H9 (cell line): ENCODE measurements around the gene NRXN3. TPM values are rescaled to one million over a fixed set of nuclear protein-coding genes. Genes with fewer than 3 reads are reported as not detected.
"Not testable (repeated sequence)": the region's sequence is repeated elsewhere in the genome, so short reads cannot be mapped to it uniquely, and the experiment has no call there.

ENCODE experiments used
- DNase-seq: peaks from one replicate; pipeline ENCODE4 v3.0.0-alpha.2; 2017
- H2AFZ ChIP-seq: one replicate; pipeline ENCODE4 v1.6.1; 2013; ENCODE audit warnings: mild to moderate bottlenecking, low read length, control low read depth, moderate library complexity
- H2AK5ac ChIP-seq: 2 replicates; pipeline ENCODE4 v1.6.1; 2013; ENCODE audit warnings: low read length, control low read depth, mixed read lengths; ENCODE audit not compliant: insufficient read length
- H2BK120ac ChIP-seq: one replicate; pipeline ENCODE4 v1.6.1; 2013; ENCODE audit warnings: low read depth, mild to moderate bottlenecking, low read length, control low read depth, inconsistent platforms; ENCODE audit not compliant: poor library complexity, severe bottlenecking
- H2BK12ac ChIP-seq: 2 replicates; pipeline ENCODE4 v1.6.1; 2013; ENCODE audit warnings: low read length, control low read depth, mixed read lengths, low read depth; ENCODE audit not compliant: insufficient read length
- H2BK15ac ChIP-seq: 2 replicates; pipeline ENCODE4 v1.6.1; 2013; ENCODE audit warnings: low read depth, low read length, control low read depth
- H2BK20ac ChIP-seq: one replicate; pipeline ENCODE4 v1.6.1; 2013; ENCODE audit warnings: low read depth, mild to moderate bottlenecking, low read length, control low read depth, inconsistent platforms; ENCODE audit not compliant: poor library complexity, severe bottlenecking
- H2BK5ac ChIP-seq: 2 replicates; pipeline ENCODE4 v1.6.1; 2013; ENCODE audit warnings: low read length, control low read depth, mixed read lengths; ENCODE audit not compliant: insufficient read length
- H3K14ac ChIP-seq: 2 replicates; pipeline ENCODE4 v1.6.1; 2013; ENCODE audit warnings: low read length, control low read depth; ENCODE audit not compliant: insufficient read depth
- H3K18ac ChIP-seq: 2 replicates; pipeline ENCODE4 v1.6.1; 2013; ENCODE audit warnings: low read depth, mild to moderate bottlenecking, mixed read lengths, low read length, control low read depth; ENCODE audit not compliant: insufficient read length
- H3K23ac ChIP-seq: 2 replicates; pipeline ENCODE4 v1.6.1; 2013; ENCODE audit warnings: low read length, control low read depth, mixed read lengths, low read depth; ENCODE audit not compliant: insufficient read length
- H3K23me2 ChIP-seq: 2 replicates; pipeline ENCODE4 v1.6.1; 2013; ENCODE audit warnings: low read depth, mild to moderate bottlenecking, mixed read lengths, low read length, control low read depth; ENCODE audit not compliant: insufficient read length, poor library complexity, severe bottlenecking
- H3K27ac ChIP-seq: 2 replicates; pipeline ENCODE4 v1.5.1; 2013; ENCODE audit warnings: low read length, control low read depth, mixed read lengths, low read depth; ENCODE audit not compliant: insufficient read length
- H3K27me3 ChIP-seq: 2 replicates; pipeline ENCODE4 v1.6.1; 2013; ENCODE audit warnings: low read length, control low read depth, inconsistent platforms; ENCODE audit not compliant: insufficient read depth
- H3K4ac ChIP-seq: 2 replicates; pipeline ENCODE4 v1.6.1; 2013; ENCODE audit warnings: low read depth, mild to moderate bottlenecking, control low read depth, inconsistent platforms, low read length, moderate library complexity
- H3K4me1 ChIP-seq: 2 replicates; pipeline ENCODE4 v1.6.1; 2013; ENCODE audit warnings: low read length, control low read depth, inconsistent platforms; ENCODE audit not compliant: insufficient read depth
- H3K4me2 ChIP-seq: 2 replicates; pipeline ENCODE4 v1.6.1; 2013; ENCODE audit warnings: low read length, control low read depth, mixed read lengths; ENCODE audit not compliant: insufficient read length, insufficient read depth
- H3K56ac ChIP-seq: 2 replicates; pipeline ENCODE4 v1.6.1; 2013; ENCODE audit warnings: low read depth, mild to moderate bottlenecking, mixed read lengths, low read length, control low read depth; ENCODE audit not compliant: insufficient read length
- H3K79me1 ChIP-seq: 2 replicates; pipeline ENCODE4 v1.6.1; 2013; ENCODE audit warnings: low read depth, mild to moderate bottlenecking, moderate library complexity, low read length, control low read depth, inconsistent platforms; ENCODE audit not compliant: insufficient read depth, poor library complexity, severe bottlenecking
- H3K79me2 ChIP-seq: 2 replicates; pipeline ENCODE4 v1.6.1; 2013; ENCODE audit warnings: low read length, control low read depth, inconsistent platforms; ENCODE audit not compliant: insufficient read depth
- H3K9ac ChIP-seq: 2 replicates; pipeline ENCODE4 v1.6.1; 2013; ENCODE audit warnings: low read length, control low read depth, mixed read lengths; ENCODE audit not compliant: insufficient read length; ENCODE audit errors: extremely low read depth
- H3K9me3 ChIP-seq: one replicate; pipeline ENCODE4 v1.6.1; 2013; ENCODE audit warnings: low read depth, low read length, inconsistent platforms; ENCODE audit not compliant: control insufficient read depth
- H3T11ph ChIP-seq: one replicate; pipeline ENCODE4 v1.6.1; 2013; ENCODE audit warnings: mild to moderate bottlenecking, low read length, control low read depth, inconsistent platforms
- H4K20me1 ChIP-seq: one replicate; pipeline ENCODE4 v1.6.1; 2013; ENCODE audit not compliant: control insufficient read depth, insufficient read length, insufficient read depth
- H4K5ac ChIP-seq: 2 replicates; pipeline ENCODE4 v1.6.1; 2013; ENCODE audit warnings: low read depth, mild to moderate bottlenecking, mixed read lengths, low read length, control low read depth; ENCODE audit not compliant: insufficient read length
- H4K8ac ChIP-seq: replicated peaks from 2 replicates; pipeline ENCODE4 v1.6.1; 2013; ENCODE audit warnings: low read length, control low read depth, mixed read lengths, low read depth; ENCODE audit not compliant: insufficient read length
- H4K91ac ChIP-seq: 2 replicates; pipeline ENCODE4 v1.6.1; 2013; ENCODE audit warnings: low read depth, mild to moderate bottlenecking, moderate library complexity, mixed read lengths, low read length, control low read depth; ENCODE audit not compliant: insufficient read length
- H3K27ac Mint-ChIP-seq, 3 experiments: 2 replicates in 2 of 3; 3 replicates in 1 of 3; pipeline ENCODE4 v1.8.0; 2020 to 2021; ENCODE audit warnings: mixed read lengths in 3 of 3, mild to moderate bottlenecking in 1 of 3, moderate library complexity in 1 of 3
- H3K27me3 Mint-ChIP-seq: 2 replicates; pipeline ENCODE4 v1.8.0; 2021; ENCODE audit warnings: low read depth, mild to moderate bottlenecking, moderate library complexity, mixed read lengths
- H3K36me3 Mint-ChIP-seq, 3 experiments: 2 replicates in 2 of 3; 3 replicates in 1 of 3; pipeline ENCODE4 v1.8.0; 2020 to 2021; ENCODE audit warnings: low read depth in 3 of 3, mixed read lengths in 3 of 3; ENCODE audit not compliant: insufficient read depth in 1 of 3
- H3K4me1 Mint-ChIP-seq, 2 experiments: 2 replicates each; pipeline ENCODE4 v1.8.0; 2020; ENCODE audit warnings: mixed read lengths in 2 of 2
- H3K4me3 Mint-ChIP-seq, 2 experiments: 2 replicates in 1 of 2; 3 replicates in 1 of 2; pipeline ENCODE4 v1.8.0; 2020 to 2021; ENCODE audit warnings: mild to moderate bottlenecking in 2 of 2, mixed read lengths in 2 of 2, moderate library complexity in 1 of 2
- H3K9me3 Mint-ChIP-seq, 2 experiments: 2 replicates in 1 of 2; 3 replicates in 1 of 2; pipeline ENCODE4 v1.8.0; 2020; ENCODE audit warnings: mild to moderate bottlenecking in 2 of 2, mixed read lengths in 2 of 2, moderate library complexity in 1 of 2
- CTCF ChIP-seq: fragments of 200-600 bp; sonication (generic); conservative IDR thresholded peaks from 3 replicates; pipeline ENCODE4 v1.8.0; 2021; ENCODE audit warnings: antibody characterized with exemption, mild to moderate bottlenecking
- WGBS: extraction: QIAGEN DNeasy Blood & Tissue Kit; methylation state at CpG from one replicate; pipeline ENCODE4 v1.1.7; 2013; ENCODE audit warnings: missing lambda C conversion rate, low lambda C conversion rate, mixed read lengths; ENCODE audit not compliant: insufficient read length; ENCODE audit errors: extremely low coverage; 5-methylcytosine and 5-hydroxymethylcytosine counted together
- total RNA-seq: library from RNA; stranded (reverse); gene quantifications from 2 replicates; pipeline ENCODE4 v1.2.1, GENCODE V29; 2021

The NRXN3 gene
- total RNA-seq, 1 experiment from 2014 or later, result 1.8 TPM

GRCh38 chr14:79018836-79019235, 848.7 kb downstream of the NRXN3 start:
- Histone ChIP-seq H4K5ac (no peak overlapping the region), H2BK20ac (no peak overlapping the region), H2AK5ac (no peak overlapping the region), H3K9me3 (no peaks in the 10 kb centered on the region), H2BK5ac (no peak overlapping the region), H2BK15ac (no peak overlapping the region), H3K79me2 (no peaks in the 10 kb centered on the region), H3K23me2 (no peaks in the 10 kb centered on the region), H3K9ac (no peak overlapping the region), H3K4me2 (no peak overlapping the region), H4K8ac (no peak overlapping the region), H3K4me1 (no peaks in the 10 kb centered on the region), H3K14ac (no peak overlapping the region), H3K27ac (no peak overlapping the region), H3K56ac (no peak overlapping the region), H4K20me1 (no peaks in the 10 kb centered on the region), H3K4ac (no peak overlapping the region), H3T11ph (no peak overlapping the region), H2BK12ac (no peak overlapping the region), H3K79me1 (no peaks in the 10 kb centered on the region), H2AFZ (no peak overlapping the region), H4K91ac (no peak overlapping the region), H2BK120ac (no peak overlapping the region), H3K23ac (no peak overlapping the region), H3K18ac (no peak overlapping the region), H3K27me3 (no peaks in the 10 kb centered on the region)
- Mint-ChIP-seq H3K4me1 (peaks cover 0 to 3% of the 10 kb centered on the region in 2 experiments; a peak in 1 of 4 replicates), H3K9me3 (no peaks in the 10 kb centered on the region; a peak in 2 of 5 replicates), H3K4me3 (no peak overlapping the region), H3K27me3 (peaks cover 18% of the 10 kb centered on the region), H3K27ac (no peak overlapping the region), H3K36me3 (peaks cover 0 to 4% (median 0%) of the 10 kb centered on the region in 3 experiments; a peak in 2 of 7 replicates)
- no CpG with 5 or more reads among the region's 2 CpGs for WGBS
- no peak for DNase-seq
- TF ChIP-seq CTCF, result no peak

GRCh38 chr14:79019898-79020297, 849.7 kb downstream of the NRXN3 start:
- H2BK20ac ChIP-seq, H4K20me1 ChIP-seq, H3K4me2 ChIP-seq, DNase-seq, H4K5ac ChIP-seq, H4K8ac ChIP-seq, H3K27ac ChIP-seq, H2AK5ac ChIP-seq, H3K18ac ChIP-seq, H3K9ac ChIP-seq, H3K27ac Mint-ChIP-seq, H2AFZ ChIP-seq, H3K23ac ChIP-seq, H3K36me3 Mint-ChIP-seq, H2BK120ac ChIP-seq, H2BK12ac ChIP-seq, H3K56ac ChIP-seq, H2BK15ac ChIP-seq, H3K4me1 Mint-ChIP-seq, H3K79me2 ChIP-seq, H4K91ac ChIP-seq, H2BK5ac ChIP-seq, H3K14ac ChIP-seq, H3K4me3 Mint-ChIP-seq, H3K9me3 ChIP-seq, H3K23me2 ChIP-seq, H3K4ac ChIP-seq, H3T11ph ChIP-seq, H3K27me3 ChIP-seq, H3K4me1 ChIP-seq, H3K79me1 ChIP-seq, H3K9me3 Mint-ChIP-seq: not testable (repeated sequence)
- H3K27me3 Mint-ChIP-seq, result peaks cover 18% of the 10 kb centered on the region
- WGBS, result no CpG with 5 or more reads among the region's 1 CpG
